HepG2 (cell line): ENCODE data around the gene FMNL1. TPM values are rescaled to one million over a fixed set of nuclear protein-coding genes. Genes with fewer than 3 reads are reported as not detected.

Experiments used
- ATAC-seq: fragments of 200-7000 bp; cut with Tn5 transposase; 3 replicates; pipeline ENCODE4 v1.9.1; 2020; ENCODE audit warnings: mild to moderate bottlenecking, moderate library complexity
- BruUV-seq: library from RNA; stranded (reverse); fragments of 400-500 nt; replicated peaks from 2 replicates; lab custom pipeline; 2021; lab: Mats Ljungman, UMichigan
- CTCF ChIA-PET: fragments of 300-600 bp; formaldehyde crosslinking; extraction: SDS; loops from one replicate; lab custom pipeline; 2021; ENCODE audit warnings: low total read pairs, inconsistent platforms, low intra/inter-chr PET ratio; lab: Yijun Ruan, JAX
- POLR2A ChIA-PET: fragments of 350-600 bp; sonication (Branson Sonifier 250); formaldehyde crosslinking; loops from one replicate; lab custom pipeline; 2020; ENCODE audit warnings: antibody characterized with exemption, inconsistent platforms; lab: Yijun Ruan, JAX
- DNase-seq: peaks from one replicate; pipeline ENCODE4 v3.0.0-alpha.2; 2015; ENCODE audit warnings: low spot score
- FAIRE-seq: peaks from 3 replicates; lab custom pipeline; 2011; peaks lifted over from hg19 to GRCh38; lab: Jason Lieb, UNC
- H2AFZ ChIP-seq: one replicate; pipeline ENCODE4 v1.6.1; 2011; ENCODE audit warnings: low read length, inconsistent platforms
- H3K27ac ChIP-seq: fragments of 300-600 bp; 3 replicates; pipeline ENCODE4 v1.8.0; 2011; ENCODE audit warnings: mixed run types, mild to moderate bottlenecking, mixed read lengths, low read length, inconsistent platforms; ENCODE audit not compliant: insufficient read depth; ENCODE audit errors: extremely low read length
- H3K27me3 ChIP-seq, 2 experiments: fragments of 200-600 bp in 1 of 2; 2 replicates in 1 of 2; 3 replicates in 1 of 2; pipeline versions ENCODE4 v1.6.0 to v1.8.0; 2011; ENCODE audit warnings: low read length in 2 of 2, mild to moderate bottlenecking in 2 of 2, moderate library complexity in 2 of 2, inconsistent platforms in 1 of 2; ENCODE audit not compliant: insufficient read depth in 2 of 2, control insufficient read depth in 1 of 2
- H3K36me3 ChIP-seq, 2 experiments: fragments of 200-600 bp in 1 of 2; replicated peaks in 1 of 2; 2 replicates in 1 of 2; 3 replicates in 1 of 2; pipeline versions ENCODE4 v1.5.1 to v1.8.0; 2011; ENCODE audit warnings: low read length in 2 of 2, inconsistent platforms in 1 of 2; ENCODE audit not compliant: insufficient read depth in 2 of 2, control insufficient read depth in 1 of 2
- H3K4me1 ChIP-seq: 2 replicates; pipeline ENCODE4 v1.5.1; 2012; ENCODE audit warnings: low read length, inconsistent platforms; ENCODE audit not compliant: insufficient read depth
- H3K4me2 ChIP-seq: 2 replicates; pipeline ENCODE4 v1.6.0; 2011; ENCODE audit warnings: low read depth, low read length, inconsistent platforms
- H3K4me3 ChIP-seq, 3 experiments: fragments of 200-600 bp in 1 of 3; sonication (generic), shearing (Covaris generic) in 1 of 3; replicated peaks in 1 of 3; 2 replicates each; pipeline ENCODE4 v1.5.1; 2011 to 2016; ENCODE audit warnings: low read length in 3 of 3, inconsistent platforms in 2 of 3, low read depth in 2 of 3, mild to moderate bottlenecking in 2 of 3, control low read depth in 1 of 3, mixed read lengths in 1 of 3; ENCODE audit not compliant: insufficient read depth in 1 of 3
- H3K79me2 ChIP-seq: one replicate; pipeline ENCODE4 v1.6.1; 2011; ENCODE audit warnings: low read length, inconsistent platforms; ENCODE audit not compliant: insufficient read depth
- H3K9ac ChIP-seq: 2 replicates; pipeline ENCODE4 v1.6.0; 2011; ENCODE audit warnings: mild to moderate bottlenecking, low read depth, low read length, inconsistent platforms; ENCODE audit not compliant: insufficient read depth
- H3K9me3 ChIP-seq: 2 replicates; pipeline ENCODE4 v1.5.1; 2012; ENCODE audit warnings: mild to moderate bottlenecking, low read length
- H4K20me1 ChIP-seq: 2 replicates; pipeline ENCODE4 v1.6.0; 2011; ENCODE audit warnings: inconsistent platforms, mild to moderate bottlenecking, low read length, moderate library complexity; ENCODE audit not compliant: insufficient read depth
- CEBPG ChIP-seq: IDR thresholded peaks from 2 replicates; pipeline ENCODE4 v1.6.1; 2016
- GABPA ChIP-seq, 2 experiments: IDR thresholded peaks; 2 replicates each; pipeline ENCODE4 v1.6.1; 2011 to 2016; ENCODE audit warnings: low read depth in 2 of 2, low read length in 1 of 2, missing biosample characterization in 1 of 2, missing genetic modification characterization in 1 of 2
- POLR2AphosphoS2 ChIP-seq: IDR thresholded peaks from 2 replicates; pipeline ENCODE4 v1.6.1; 2011; ENCODE audit warnings: low read depth, low read length, improper control_type of control experiment
- ZBTB33 ChIP-seq: sonication (generic); formaldehyde crosslinking; IDR thresholded peaks from 2 replicates; pipeline ENCODE4 v1.4.0; 2020; ENCODE audit warnings: missing genetic modification reagents
- ZFX ChIP-seq: sonication (generic); formaldehyde crosslinking; IDR thresholded peaks from 2 replicates; pipeline ENCODE4 v1.4.0; 2020; ENCODE audit warnings: mild to moderate bottlenecking, low read depth, missing genetic modification reagents, moderate library complexity
- ZNF180 ChIP-seq: sonication (generic); formaldehyde crosslinking; IDR thresholded peaks from 2 replicates; pipeline ENCODE4 v1.4.0; 2020; ENCODE audit warnings: low read depth, missing genetic modification reagents, borderline replicate concordance
- ZNF224 ChIP-seq: sonication (generic); formaldehyde crosslinking; IDR thresholded peaks from 2 replicates; pipeline ENCODE4 v1.5.0; 2020; ENCODE audit warnings: mild to moderate bottlenecking, missing genetic modification reagents
- ZNF569 ChIP-seq: sonication (generic); formaldehyde crosslinking; IDR thresholded peaks from 2 replicates; pipeline ENCODE4 v1.5.0; 2020; ENCODE audit warnings: mild to moderate bottlenecking, missing genetic modification reagents, moderate library complexity, borderline replicate concordance
- ZNF576 ChIP-seq: sonication (generic); formaldehyde crosslinking; IDR thresholded peaks from 2 replicates; pipeline ENCODE4 v1.4.0; 2020; ENCODE audit warnings: mild to moderate bottlenecking, missing genetic modification reagents
- ZNF883 ChIP-seq: sonication (generic); formaldehyde crosslinking; IDR thresholded peaks from 2 replicates; pipeline ENCODE4 v1.5.1; 2020; ENCODE audit warnings: mild to moderate bottlenecking, missing genetic modification reagents; ENCODE audit errors: not compliant biosample characterization
- WGBS: methylation state at CpG from one replicate; pipeline ENCODE4 v1.1.6; 2017; ENCODE audit warnings: low lambda C conversion rate; 5-methylcytosine and 5-hydroxymethylcytosine counted together
- in situ Hi-C: cut with HindIII; loops from 2 replicates; pipeline ENCODE4 v1.10.0; 2017; ENCODE audit warnings: low pct_unique_long_range_greater_than_20kb; ENCODE audit not compliant: extremely low pct_ligation_motif_present
- intact Hi-C: fragments of 100-400 bp; cut with micrococcal nuclease; formaldehyde crosslinking; loops from one replicate; pipeline ENCODE4 v1.10.0; 2022; ENCODE audit not compliant: unreplicated experiment
- polyA plus RNA-seq, 8 experiments: library from polyadenylated mRNA; depleted of rRNA in 3 of 8; stranded (reverse) in 7 of 8; unstranded in 1 of 8; fragments of >200 nt; fragmentation: Illumina TruSeq in 4 of 8; extraction: Trizol in 4 of 8; gene quantifications; 2 replicates each; pipeline versions ENCODE4 v1.2.1 to v1.2.3, GENCODE V29; 2011 to 2016; ENCODE audit warnings: low read depth in 4 of 8, missing spikeins in 1 of 8, mixed read lengths in 1 of 8; ENCODE audit not compliant: insufficient read depth in 1 of 8
- total RNA-seq, 5 experiments: library from RNA; depleted of rRNA; stranded (reverse); fragments of >200 nt; fragmentation: Illumina TruSeq; extraction: Trizol; gene quantifications; 2 replicates each; pipeline ENCODE4 v1.2.3, GENCODE V29; 2016; ENCODE audit warnings: low read depth in 1 of 5

FMNL1 gene
- total and polyA plus RNA-seq, 2 of the 13 experiments (the other 11 are each of a cell fraction or from before 2014, with no cell fraction given) = 0.53 to 0.70 TPM

GRCh38 chr17:45256114-45256966 lies 34.7 kb downstream of the FMNL1 start:
- no peak for DNase-seq
- peak; percentile 44 for ATAC-seq
- Histone ChIP-seq H3K9ac (no peak overlapping the region), H3K4me2 (no peak overlapping the region), H4K20me1 (no peaks in the 10 kb centered on the region), H3K27me3 (peaks cover 0 to 28% of the 10 kb centered on the region in 2 experiments; a peak in 2 of 5 replicates), H3K9me3 (no peaks in the 10 kb centered on the region), H3K4me3 (no peak overlapping the region), H2AFZ (no peak overlapping the region), H3K4me1 (no peaks in the 10 kb centered on the region), H3K79me2 (no peaks in the 10 kb centered on the region), H3K36me3 (no peaks in the 10 kb centered on the region), H3K27ac (no peak overlapping the region)
- in situ Hi-C loops = no loop called here
- intact Hi-C loops = no loop called here
- WGBS = 63% methylated on average over 13 of the region's 14 CpGs
- TF ChIP-seq ZBTB33 (0 out of 2 replicates have a peak, but pooled peaks have one; percentile 23), ZNF224 (CRISPR knock-in tag) (no peak)
- CTCF ChIA-PET = no interaction called here
- BruUV-seq = no TSS peak
- no peak for FAIRE-seq
- POLR2A ChIA-PET = no interaction called here

GRCh38 chr17:45257115-45257514 lies 35.4 kb downstream of the FMNL1 start:
- no peak for DNase-seq
- FAIRE-seq = no peak
- CTCF ChIA-PET = no interaction called here
- intact Hi-C loops = no loop called here
- no peak overlapping the region for H3K27ac ChIP-seq
- H3K4me1 ChIP-seq = no peaks in the 10 kb centered on the region
- BruUV-seq = no TSS peak
- H4K20me1 ChIP-seq = no peaks in the 10 kb centered on the region
- POLR2A ChIA-PET = interaction anchor here (0.8 kb wide), 1 partner anchor 10 kb away, joined by 3 read pairs; no protein-coding TSS in a partner anchor
- ATAC-seq = no peak
- H3K79me2 ChIP-seq = no peaks in the 10 kb centered on the region
- in situ Hi-C loops = no loop called here
- no peak overlapping the region for H3K4me3 ChIP-seq
- H3K27me3 ChIP-seq = peaks cover 0 to 28% of the 10 kb centered on the region in 2 experiments; a peak in 2 of 5 replicates
- WGBS = 30% methylated on average over 14 of the region's 16 CpGs
- H3K36me3 ChIP-seq = no peaks in the 10 kb centered on the region
- H3K9me3 ChIP-seq = no peaks in the 10 kb centered on the region
- no peak overlapping the region for H3K9ac ChIP-seq
- H3K4me2 ChIP-seq = no peak overlapping the region
- H2AFZ ChIP-seq = no peak overlapping the region
- no peak for TF ChIP-seq ZNF576 (CRISPR knock-in tag)
- no peak for TF ChIP-seq ZNF569 (CRISPR knock-in tag)
- TF ChIP-seq ZNF883 = no peak
- TF ChIP-seq CEBPG (CRISPR knock-in tag) = no peak
- no peak for TF ChIP-seq POLR2AphosphoS2
- no peak for TF ChIP-seq ZNF180
- no peak for TF ChIP-seq GABPA (IDR thresholded peaks at IDR 0.05; ENCODE audit: low read depth, low read length)
- TF ChIP-seq GABPA (CRISPR knock-in tag; IDR thresholded peaks at IDR 0.05; ENCODE audit: low read depth) = no peak
- no peak for TF ChIP-seq ZFX
